ENCODE measurements around the gene FER1L5. TPM values are rescaled to one million over a fixed set of nuclear protein-coding genes. Genes with fewer than 3 reads are reported as not detected.

FER1L5 gene
- total RNA-seq, 1 donor from 2014 or later, result 0.05 TPM

GRCh38 chr2:96601382-96602292 lies 40.9 kb upstream of the FER1L5 start:
- Histone ChIP-seq H3K27ac (replicated peaks) (no peak overlapping the region), H3K4me1 (peaks cover 58% of the 10 kb centered on the region), H3K36me3 (peaks cover 97% of the 10 kb centered on the region), H3K27me3 (ENCODE audit: low read depth) (no peaks in the 10 kb centered on the region), H3K4me3 (no peak overlapping the region), H3K9me3 (replicated peaks) (no peaks in the 10 kb centered on the region)
- no peak for DNase-seq
- TF ChIP-seq CTCF (IDR thresholded peaks at IDR 0.05; ENCODE audit: borderline replicate concordance), result no peak
- intact Hi-C loops (cut with micrococcal nuclease), result no loop called here

DNA sequence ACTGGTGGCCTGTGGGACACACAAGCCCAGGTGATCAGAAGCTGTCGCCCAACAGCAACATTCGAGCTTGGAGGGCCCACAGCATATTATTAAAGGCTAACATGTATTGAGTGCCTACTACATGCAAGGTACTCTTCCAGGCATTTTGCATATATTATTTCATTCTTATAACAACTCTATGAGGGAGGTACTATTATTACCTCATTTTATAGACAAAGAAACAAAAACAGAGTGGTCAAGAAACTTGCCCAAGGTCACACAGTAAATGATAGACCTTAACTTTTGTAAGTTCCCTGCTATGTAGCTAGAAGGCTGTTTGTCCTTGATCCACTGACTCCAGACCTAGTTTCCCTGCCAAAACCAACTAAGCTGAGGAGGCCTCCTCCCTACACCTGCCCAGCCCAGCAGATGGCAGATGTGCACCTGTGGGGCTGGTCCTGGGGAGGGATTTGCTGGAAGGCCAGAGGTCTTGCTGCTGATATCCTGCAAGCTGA lies 40.2 kb upstream of the FER1L5 start:
- H3K4me3 ChIP-seq, result no peak overlapping the region
- intact Hi-C loops (cut with micrococcal nuclease), result no loop called here
- DNase-seq, result no peak
- TF ChIP-seq CTCF (IDR thresholded peaks at IDR 0.05; ENCODE audit: borderline replicate concordance), result no peak
- H3K36me3 ChIP-seq, result peaks cover 97% of the 10 kb centered on the region
- H3K27ac ChIP-seq (replicated peaks), result no peak overlapping the region
- H3K9me3 ChIP-seq (replicated peaks), result no peaks in the 10 kb centered on the region
- H3K4me1 ChIP-seq, result peaks cover 58% of the 10 kb centered on the region
- H3K27me3 ChIP-seq (ENCODE audit: low read depth), result no peaks in the 10 kb centered on the region

DNA sequence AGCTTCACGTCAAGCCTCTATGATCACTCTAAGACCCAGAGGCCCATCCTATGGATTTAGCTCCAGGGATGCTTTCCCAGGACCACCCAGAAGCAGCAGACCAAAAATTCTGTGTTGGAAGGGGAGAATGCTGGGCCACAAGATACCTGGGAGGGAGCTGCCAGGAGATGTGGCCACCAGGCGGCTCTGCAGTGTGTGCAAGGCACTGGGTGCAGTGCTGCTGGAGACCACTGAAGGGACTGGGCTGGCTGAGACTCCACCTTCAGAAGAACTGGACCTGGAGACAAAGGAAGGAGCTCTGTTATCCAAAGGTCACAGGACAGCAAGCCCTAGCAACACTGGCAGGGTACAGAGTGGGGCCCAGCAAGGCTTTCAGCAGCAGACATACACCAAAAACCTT lies 38.5 kb upstream of the FER1L5 start:
- Histone ChIP-seq H3K36me3 (peaks cover 100% of the 10 kb centered on the region), H3K27me3 (ENCODE audit: low read depth) (no peaks in the 10 kb centered on the region), H3K4me3 (no peak overlapping the region), H3K27ac (replicated peaks) (no peak overlapping the region), H3K4me1 (peaks cover 60% of the 10 kb centered on the region), H3K9me3 (replicated peaks) (no peaks in the 10 kb centered on the region)
- intact Hi-C loops (cut with micrococcal nuclease), result no loop called here
- TF ChIP-seq CTCF (IDR thresholded peaks at IDR 0.05; ENCODE audit: borderline replicate concordance), result no peak
- DNase-seq, result no peak

DNA sequence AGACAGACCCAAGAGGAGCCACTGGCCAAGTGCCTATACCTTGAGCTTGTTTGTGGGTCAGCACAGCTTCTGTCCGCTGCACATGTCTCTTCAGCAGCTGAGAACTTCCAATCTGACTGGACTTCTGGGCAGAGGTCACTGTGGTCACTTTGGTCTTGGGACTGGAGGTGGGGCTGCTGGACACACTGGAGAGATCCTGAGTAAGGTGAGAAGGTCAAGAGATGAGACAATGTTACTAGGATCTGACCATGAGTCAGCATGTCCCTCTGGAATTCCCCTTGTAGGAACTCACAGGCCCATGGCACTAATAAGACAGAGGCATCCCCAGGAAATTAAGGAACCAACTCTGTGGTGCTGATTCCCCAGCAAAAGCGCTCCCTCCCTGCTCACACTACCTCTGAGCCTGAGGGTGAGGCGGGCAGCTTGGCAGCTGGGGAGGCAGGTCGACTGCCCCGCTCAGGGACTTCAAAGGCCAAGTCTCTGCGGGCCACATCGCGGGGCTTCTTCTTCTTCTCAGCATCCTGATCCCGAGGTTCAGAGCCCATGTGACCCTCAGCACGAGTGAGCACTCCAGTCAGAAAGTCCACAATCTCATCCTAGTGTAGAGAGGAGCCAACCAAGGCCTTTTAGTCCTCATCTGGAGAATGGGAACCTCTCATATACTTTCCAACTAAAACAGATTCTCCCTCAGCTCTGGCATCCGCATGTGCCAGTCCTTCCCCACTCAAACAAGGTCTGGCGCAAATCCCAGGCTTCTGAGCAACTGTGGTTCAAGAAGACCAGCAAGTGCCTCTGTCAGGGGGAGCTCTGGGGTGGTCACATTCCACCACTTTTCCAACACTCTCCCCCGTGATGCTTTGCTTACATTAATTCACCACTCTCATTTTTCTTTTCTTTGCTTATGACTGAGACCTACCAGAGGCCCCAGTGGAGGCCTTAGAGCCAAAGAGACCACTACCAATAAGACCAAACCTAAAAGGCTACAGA lies 33.8 kb upstream of the FER1L5 start:
- H3K9me3 ChIP-seq (replicated peaks), result no peaks in the 10 kb centered on the region
- no peak for DNase-seq
- peaks cover 98% of the 10 kb centered on the region for H3K36me3 ChIP-seq
- intact Hi-C loops (cut with micrococcal nuclease), result no loop called here
- H3K27ac ChIP-seq (replicated peaks), result no peak overlapping the region
- TF ChIP-seq CTCF (IDR thresholded peaks at IDR 0.05; ENCODE audit: borderline replicate concordance), result no peak
- no peak overlapping the region for H3K4me3 ChIP-seq
- peaks cover 40% of the 10 kb centered on the region for H3K4me1 ChIP-seq
- no peaks in the 10 kb centered on the region for H3K27me3 ChIP-seq (ENCODE audit: low read depth)

DNA sequence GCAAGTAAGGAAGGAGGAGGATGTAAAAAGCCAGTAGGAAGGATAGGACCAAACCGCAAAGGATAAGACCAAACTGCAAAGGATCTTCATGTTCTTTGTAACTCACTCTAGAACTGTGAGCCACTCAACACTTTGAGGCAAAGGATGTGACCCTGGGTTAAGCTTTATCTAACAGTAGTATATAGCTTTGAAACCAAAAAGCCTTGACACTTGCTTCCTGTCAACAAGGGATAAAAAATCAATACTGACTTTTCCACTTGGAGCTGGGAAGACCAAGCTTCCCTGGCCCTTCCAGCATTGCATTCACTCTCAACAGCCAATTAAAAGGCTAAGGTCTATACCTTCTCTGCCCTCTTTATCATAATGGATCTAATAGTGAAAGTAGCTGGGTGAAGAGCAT lies 26.4 kb upstream of the FER1L5 start:
- H3K4me1 ChIP-seq, result peaks cover 19% of the 10 kb centered on the region
- H3K9me3 ChIP-seq (replicated peaks), result no peaks in the 10 kb centered on the region
- no peak for TF ChIP-seq CTCF (IDR thresholded peaks at IDR 0.05; ENCODE audit: borderline replicate concordance)
- DNase-seq, result no peak
- no peak overlapping the region for H3K4me3 ChIP-seq
- peaks cover 69% of the 10 kb centered on the region for H3K36me3 ChIP-seq
- no peaks in the 10 kb centered on the region for H3K27me3 ChIP-seq (ENCODE audit: low read depth)
- H3K27ac ChIP-seq (replicated peaks), result peak overlapping the region; percentile 11
- intact Hi-C loops (cut with micrococcal nuclease), result no loop called here

Measured in left ventricle myocardium inferior (tissue), 1 donor.